Common myeloid progenitor, CD34-positive (primary cell): ENCODE results near the gene RBMS1.

ENCODE experiments used
- CTCF ChIA-PET: fragments of 350-600 bp; sonication (Branson Sonifier 250); formaldehyde crosslinking; loops from one replicate; lab custom pipeline; 2021; ENCODE audit warnings: antibody characterized with exemption; lab: Charles Lee
- POLR2A ChIA-PET: fragments of 350-600 bp; sonication (Branson Sonifier 250); formaldehyde crosslinking; loops from one replicate; lab custom pipeline; 2021; ENCODE audit warnings: antibody characterized with exemption; lab: Charles Lee
- DNase-seq, 3 donors: peaks; one replicate each; pipeline versions ENCODE4 v3.0.0 to v3.0.0-alpha.2; 2013
- H3K27ac ChIP-seq, 2 experiments: 1 replicate in 1 of 2; 2 replicates in 1 of 2; pipeline ENCODE4 v1.7.0; 2013; ENCODE audit warnings: inconsistent platforms in 2 of 2, low read length in 2 of 2, mild to moderate bottlenecking in 2 of 2, low read depth in 1 of 2, moderate library complexity in 1 of 2; ENCODE audit not compliant: severe bottlenecking in 2 of 2, insufficient read depth in 1 of 2, poor library complexity in 1 of 2
- H3K27me3 ChIP-seq, 5 experiments: replicated peaks in 2 of 5; 1 replicate in 3 of 5; 2 replicates in 2 of 5; pipeline versions ENCODE4 v1.6.1 to v1.7.0; 2013; ENCODE audit warnings: low read length in 4 of 5, mild to moderate bottlenecking in 2 of 5, moderate library complexity in 2 of 5, inconsistent platforms in 1 of 5; ENCODE audit not compliant: insufficient read depth in 5 of 5, control insufficient read depth in 4 of 5
- H3K36me3 ChIP-seq, 4 experiments: 1 replicate in 2 of 4; 2 replicates in 2 of 4; pipeline versions ENCODE4 v1.6.1 to v1.7.0; 2013; ENCODE audit warnings: low read length in 3 of 4, control low read depth in 1 of 4, mild to moderate bottlenecking in 1 of 4; ENCODE audit not compliant: control insufficient read depth in 4 of 4, insufficient read depth in 4 of 4
- H3K4me1 ChIP-seq, 4 experiments: 1 replicate in 3 of 4; 2 replicates in 1 of 4; pipeline versions ENCODE4 v1.6.1 to v1.7.1; 2013; ENCODE audit warnings: low read length in 3 of 4, mild to moderate bottlenecking in 3 of 4, control low read depth in 1 of 4, inconsistent platforms in 1 of 4, moderate library complexity in 1 of 4; ENCODE audit not compliant: control insufficient read depth in 4 of 4, insufficient read depth in 4 of 4; ENCODE audit errors: control extremely low read depth in 1 of 4
- H3K4me3 ChIP-seq, 7 experiments: 1 replicate in 4 of 7; 2 replicates in 3 of 7; pipeline versions ENCODE4 v1.5.1 to v1.7.0; 2013; ENCODE audit warnings: mild to moderate bottlenecking in 7 of 7, low read length in 6 of 7, moderate library complexity in 6 of 7, inconsistent platforms in 2 of 7, low read depth in 2 of 7, control low read depth in 1 of 7; ENCODE audit not compliant: insufficient read depth in 4 of 7, control insufficient read depth in 1 of 7; ENCODE audit errors: extremely low read depth in 1 of 7
- H3K9me3 ChIP-seq, 5 experiments: 1 replicate in 4 of 5; 2 replicates in 1 of 5; pipeline versions ENCODE4 v1.6.1 to v1.7.1; 2013; ENCODE audit warnings: low read length in 4 of 5, mild to moderate bottlenecking in 2 of 5, inconsistent platforms in 1 of 5, low read depth in 1 of 5, moderate library complexity in 1 of 5; ENCODE audit not compliant: control insufficient read depth in 4 of 5, insufficient read depth in 2 of 5; ENCODE audit errors: control extremely low read depth in 1 of 5
- WGBS: methylation state at CpG from one replicate; pipeline ENCODE4 v1.1.5; 2013; ENCODE audit not compliant: insufficient coverage; 5-methylcytosine and 5-hydroxymethylcytosine counted together

The RBMS1 gene

GRCh38 chr2:160322320-160322719 is 171.3 kb downstream of the RBMS1 start:
- ChIA-PET POLR2A (no interaction called here), CTCF (interaction anchor here (1.2 to 4.9 kb wide), 10 partner anchors 12 to 740 kb away, joined by 3 to 52 read pairs (median 12); no protein-coding TSS in a partner anchor)
- H3K36me3 ChIP-seq, result peaks cover 0 to 2% (median 0%) of the 10 kb centered on the region in 4 experiments
- H3K4me3 ChIP-seq, result no peak overlapping the region
- H3K27me3 ChIP-seq, result no peaks in the 10 kb centered on the region
- H3K4me1 ChIP-seq, result peaks cover 0 to 4% (median 0%) of the 10 kb centered on the region in 4 experiments
- no peak overlapping the region for H3K27ac ChIP-seq
- no peak for DNase-seq
- 60% methylated on average over 1 of the region's 3 CpGs for WGBS
- no peaks in the 10 kb centered on the region for H3K9me3 ChIP-seq

GRCh38 chr2:160321006-160321405 is 172.6 kb downstream of the RBMS1 start:
- POLR2A ChIA-PET, result no interaction called here
- H3K9me3 ChIP-seq, result no peaks in the 10 kb centered on the region
- CTCF ChIA-PET, result interaction anchor here (1.4 kb wide), 1 partner anchor 672 kb away, joined by 4 read pairs; no protein-coding TSS in a partner anchor
- peaks cover 0 to 4% (median 0%) of the 10 kb centered on the region in 4 experiments for H3K4me1 ChIP-seq
- H3K27ac ChIP-seq, result no peak overlapping the region
- WGBS, result 80% methylated on average over 2 of the region's 2 CpGs
- H3K36me3 ChIP-seq, result peaks cover 0 to 7% (median 0%) of the 10 kb centered on the region in 4 experiments
- no peak for DNase-seq
- H3K4me3 ChIP-seq, result no peak overlapping the region
- no peaks in the 10 kb centered on the region for H3K27me3 ChIP-seq

- Histone ChIP-seq H3K36me3 (peaks cover 0 to 7% (median 0%) of the 10 kb centered on the region in 4 experiments), H3K27me3 (no peaks in the 10 kb centered on the region), H3K27ac (no peak overlapping the region), H3K9me3 (no peaks in the 10 kb centered on the region), H3K4me1 (peaks cover 0 to 4% (median 0%) of the 10 kb centered on the region in 4 experiments), H3K4me3 (no peak overlapping the region)
- CTCF ChIA-PET, result interaction anchor here (0.9 to 1.4 kb wide), 3 partner anchors 13 to 673 kb away, joined by 3 to 4 read pairs (median 3); no protein-coding TSS in a partner anchor
- POLR2A ChIA-PET, result no interaction called here
- DNase-seq, result no peak
Observed at GRCh38 chr2:160319700-160320099, 173.9 kb downstream of the RBMS1 start.

- H3K27me3 ChIP-seq, result no peaks in the 10 kb centered on the region
- ChIA-PET CTCF (interaction anchor here (1.2 to 1.7 kb wide), 3 partner anchors 9 to 676 kb away, joined by 3 to 4 read pairs (median 3); no protein-coding TSS in a partner anchor), POLR2A (no interaction called here)
- no peak for DNase-seq
- no peak overlapping the region for H3K27ac ChIP-seq
- no peak overlapping the region for H3K4me3 ChIP-seq
- no peaks in the 10 kb centered on the region for H3K9me3 ChIP-seq
- H3K4me1 ChIP-seq, result peaks cover 0 to 4% (median 0%) of the 10 kb centered on the region in 4 experiments
- H3K36me3 ChIP-seq, result peaks cover 0 to 7% (median under 1%) of the 10 kb centered on the region in 4 experiments
Observed at GRCh38 chr2:160318218-160318617, 175.4 kb downstream of the RBMS1 start.

GRCh38 chr2:160317181-160318099 is 176.2 kb downstream of the RBMS1 start:
- ChIA-PET POLR2A (no interaction called here), CTCF (interaction anchor here (1.2 to 1.7 kb wide), 3 partner anchors 8 to 677 kb away, joined by 3 to 4 read pairs (median 3); no protein-coding TSS in a partner anchor)
- Histone ChIP-seq H3K4me1 (peaks cover 0 to 4% (median 0%) of the 10 kb centered on the region in 4 experiments), H3K27me3 (no peaks in the 10 kb centered on the region), H3K27ac (no peak overlapping the region), H3K36me3 (peaks cover 0 to 7% (median 5%) of the 10 kb centered on the region in 4 experiments), H3K4me3 (no peak overlapping the region), H3K9me3 (no peaks in the 10 kb centered on the region)
- no peak for DNase-seq
- WGBS, result 99% methylated on average over 5 of the region's 7 CpGs

GRCh38 chr2:160315337-160315736 is 178.3 kb downstream of the RBMS1 start:
- H3K27ac ChIP-seq, result no peak overlapping the region
- ChIA-PET CTCF (interaction anchor here (1.2 to 1.9 kb wide), 3 partner anchors 8 to 17 kb away, joined by 3 to 5 read pairs (median 5); no protein-coding TSS in a partner anchor), POLR2A (no interaction called here)
- no peaks in the 10 kb centered on the region for H3K9me3 ChIP-seq
- no peak for DNase-seq
- H3K27me3 ChIP-seq, result no peaks in the 10 kb centered on the region
- H3K4me3 ChIP-seq, result no peak overlapping the region
- WGBS, result 100% methylated on average over 1 of the region's 2 CpGs
- H3K36me3 ChIP-seq, result peaks cover 0 to 15% (median 5%) of the 10 kb centered on the region in 4 experiments
- no peaks in the 10 kb centered on the region for H3K4me1 ChIP-seq
